Muscle of back (tissue), 13 donors: ENCODE results near the gene ACSS3. TPM values are rescaled to one million over a fixed set of nuclear protein-coding genes. Genes with fewer than 3 reads are reported as not detected.
"Not testable (repeated sequence)": the region's sequence is repeated elsewhere in the genome, so short reads cannot be mapped to it uniquely, and the experiment has no call there.

Experiments used
- DNase-seq, 3 donors: peaks; one replicate each; pipeline versions ENCODE4 v3.0.0 to v3.0.0-alpha.2; 2013
- long read RNA-seq, 9 donors: transcript quantifications; one replicate each; lab custom pipeline, GENCODE V29; 2026
- polyA plus RNA-seq, 10 donors: library from polyadenylated mRNA; unstranded; fragments of 120-200 nt; gene quantifications; one replicate each; pipeline ENCODE4 v1.2.1, GENCODE V29; 2013; ENCODE audit not compliant: insufficient read length in 10 of 10

ACSS3 gene
- 10 to 100 TPM in 3 of 10 donors, 1 to 10 TPM in 7; 6.4 to 12.8 (median 7.7) TPM for polyA plus RNA-seq
- long read RNA-seq, donor 1, full-length matches to known transcripts: 1 of 1 reads
- long read RNA-seq, donor 1, partial matches to known transcripts: 0 of 1 reads
- long read RNA-seq, donor 1, other reads (novel, unspliced or antisense): 0 of 1 reads
- long read RNA-seq, donor 2, full-length matches to known transcripts: 1 of 1 reads
- long read RNA-seq, donor 2, partial matches to known transcripts: 0 of 1 reads
- long read RNA-seq, donor 2, other reads (novel, unspliced or antisense): 0 of 1 reads
- long read RNA-seq, donor 3, partial matches to known transcripts: 0 of 2 reads
- long read RNA-seq, donor 3, other reads (novel, unspliced or antisense): 0 of 2 reads
- long read RNA-seq, donor 4, full-length matches to known transcripts: 3 of 3 reads
- long read RNA-seq, donor 4, partial matches to known transcripts: 0 of 3 reads
- long read RNA-seq, donor 4, other reads (novel, unspliced or antisense): 0 of 3 reads
- long read RNA-seq, donor 5: 0 reads
- long read RNA-seq, donor 6, full-length matches to known transcripts: 1 of 1 reads
- long read RNA-seq, donor 6, partial matches to known transcripts: 0 of 1 reads
- long read RNA-seq, donor 6, other reads (novel, unspliced or antisense): 0 of 1 reads
- long read RNA-seq, donor 7, full-length matches to known transcripts: 4 of 4 reads
- long read RNA-seq, donor 7, partial matches to known transcripts: 0 of 4 reads
- long read RNA-seq, donor 7, other reads (novel, unspliced or antisense): 0 of 4 reads
- long read RNA-seq, donor 8: 0 reads
- long read RNA-seq, donor 9: 0 reads

GRCh38 chr12:81077686-81078441 is at the start of gene ACSS3:
Gene ACSS3 (plus strand): TSS chr12:81078079. CDS start chr12:81078121, 42 bp downstream.
- peak; percentile 53 to 93 (median 62) for DNase-seq

GRCh38 chr12:81034926-81035325 is 43.0 kb upstream of the ACSS3 start:
- no peak for DNase-seq

DNA sequence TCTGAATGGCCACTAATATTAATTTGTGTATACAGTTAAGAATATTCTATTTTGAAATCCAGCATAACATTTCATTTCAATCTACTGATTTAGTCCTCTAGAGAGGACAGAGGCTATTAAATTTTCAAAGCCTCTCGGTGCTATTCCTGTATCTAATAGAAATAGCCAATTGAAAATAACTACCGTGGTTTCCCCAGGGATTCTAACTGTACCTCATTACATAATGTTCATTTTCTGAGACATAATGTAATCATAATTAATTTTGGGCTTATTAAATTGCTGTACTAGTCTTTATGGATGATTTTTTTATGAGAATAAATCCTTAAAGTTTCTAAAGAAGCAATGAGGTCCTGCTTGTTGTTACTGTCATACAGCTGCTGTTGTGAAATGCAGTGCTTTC is 38.6 kb upstream of the ACSS3 start:
- peak in 2 of 3 donors; percentile 0 to 11 for DNase-seq

DNA sequence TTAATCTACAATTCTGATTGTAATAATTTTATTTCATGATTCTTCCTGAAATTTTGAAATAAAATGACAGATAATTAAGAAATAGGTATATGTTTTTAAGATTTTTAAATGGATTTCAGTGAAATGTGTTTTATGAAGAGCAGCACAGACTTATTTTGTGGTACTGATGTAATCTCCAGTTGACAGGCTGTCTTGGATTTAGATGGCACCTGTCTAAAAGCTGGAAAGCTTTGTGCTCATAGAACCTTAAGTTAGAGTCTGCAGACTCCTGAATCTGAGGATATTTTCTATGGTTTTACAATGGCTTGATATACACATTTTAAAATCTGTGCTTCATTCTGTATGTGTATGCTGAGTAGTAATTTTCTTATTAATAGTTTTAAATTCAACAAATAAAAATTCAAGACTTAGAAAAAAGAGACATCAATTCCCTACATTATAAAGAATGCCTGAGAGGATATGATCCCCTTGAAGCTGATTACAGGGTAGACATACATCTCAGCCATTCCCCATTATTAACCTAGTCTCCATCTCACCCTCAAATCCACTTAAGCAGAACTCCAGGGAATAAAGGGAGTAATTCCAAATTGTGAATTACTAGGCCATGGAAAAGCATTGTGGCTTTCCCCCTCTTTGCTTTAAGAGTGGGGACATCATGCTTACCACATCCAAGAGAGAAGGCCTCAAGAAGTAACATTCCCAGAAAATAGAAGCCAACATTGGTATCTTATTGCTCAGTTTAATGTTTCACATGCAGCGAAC is 33.7 kb upstream of the ACSS3 start:
- no peak for DNase-seq

DNA sequence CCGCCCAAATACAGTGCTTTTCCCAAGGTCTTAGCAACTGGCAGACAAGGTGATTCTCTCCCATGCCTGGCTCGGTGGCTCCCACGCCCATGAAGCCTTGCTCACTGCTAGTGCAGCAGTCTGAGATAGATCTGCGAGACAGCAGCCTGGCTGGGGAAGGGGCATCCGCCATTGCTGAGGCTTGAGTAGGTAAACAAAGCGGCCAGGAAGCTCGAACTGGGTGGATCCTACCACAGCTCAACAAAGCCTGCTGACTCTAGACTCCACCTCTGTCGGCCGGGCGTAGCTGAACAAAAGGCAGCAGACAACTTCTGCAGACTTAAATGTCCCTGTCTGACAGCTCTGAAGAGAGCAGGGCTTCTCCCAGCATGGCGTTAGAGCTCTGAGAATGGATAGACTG is 12.9 kb upstream of the ACSS3 start:
- not testable (repeated sequence) for DNase-seq

- DNase-seq: no peak
Observed at GRCh38 chr12:81070846-81071245, 7.0 kb upstream of the ACSS3 start.

- DNase-seq: no peak
Observed at GRCh38 chr12:81075539-81075938, 2.3 kb upstream of the ACSS3 start.

- peak; percentile 44 to 88 (median 50) for DNase-seq
Observed at GRCh38 chr12:81077329-81077685, 572 bp upstream of the ACSS3 start.

DNA sequence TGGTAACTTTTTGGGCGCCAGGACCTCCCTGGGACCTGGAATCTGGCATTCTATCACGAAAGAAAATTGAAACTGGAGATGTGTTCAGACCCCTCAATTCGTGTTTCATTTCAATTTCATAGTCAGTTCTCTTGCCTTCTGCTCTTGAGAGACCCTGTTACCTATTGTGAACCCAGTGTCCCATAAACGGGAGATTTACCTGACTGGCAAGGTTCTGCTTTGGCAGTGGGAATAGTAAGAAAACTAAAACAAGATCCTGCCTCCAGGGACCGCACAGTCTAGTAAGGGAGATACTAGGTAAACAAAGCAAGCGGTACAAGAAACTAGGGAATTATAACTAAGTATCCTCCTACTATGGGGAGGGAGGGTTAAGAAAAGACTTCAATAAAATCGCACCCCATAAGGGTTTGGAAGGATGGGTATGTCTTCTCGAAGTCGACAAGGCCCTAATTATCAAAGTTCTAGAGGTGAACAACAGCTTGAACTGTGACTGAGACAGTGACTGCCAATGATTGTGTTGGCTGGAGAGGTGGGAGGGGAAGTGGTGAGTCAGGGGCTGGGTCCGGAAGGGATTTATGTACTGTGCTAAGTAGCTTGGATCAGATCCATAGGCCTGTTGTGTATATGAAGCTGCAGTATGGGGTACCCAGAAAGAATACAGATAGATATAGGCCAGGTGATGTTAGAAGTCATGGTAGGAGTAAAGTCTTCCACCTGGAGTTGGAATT is 754 bp downstream of the ACSS3 start:
- peak; percentile 27 to 70 (median 38) for DNase-seq

- DNase-seq: no peak
Observed at GRCh38 chr12:81079280-81080076, 1.6 kb downstream of the ACSS3 start.

- no peak for DNase-seq
Observed at GRCh38 chr12:81080431-81080983, 2.6 kb downstream of the ACSS3 start.

DNA sequence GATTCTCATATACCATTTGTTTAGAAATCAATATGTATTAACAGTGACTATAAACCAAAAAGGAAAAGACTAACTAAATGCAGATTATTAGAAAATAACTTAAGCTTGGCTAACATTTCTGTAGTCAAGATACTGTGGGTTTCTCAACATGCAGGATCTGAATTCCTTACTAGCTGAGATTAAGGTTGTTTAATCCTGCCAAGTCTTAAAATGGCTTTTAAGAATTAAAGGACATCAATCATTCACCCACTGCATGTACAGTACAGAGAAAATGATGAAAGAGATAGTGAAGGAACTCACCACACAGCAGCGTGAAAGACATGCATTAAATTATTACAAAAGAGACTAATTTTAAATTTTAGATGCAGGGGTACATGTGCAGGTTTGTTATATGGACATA is 3.8 kb downstream of the ACSS3 start:
- DNase-seq: no peak

DNA sequence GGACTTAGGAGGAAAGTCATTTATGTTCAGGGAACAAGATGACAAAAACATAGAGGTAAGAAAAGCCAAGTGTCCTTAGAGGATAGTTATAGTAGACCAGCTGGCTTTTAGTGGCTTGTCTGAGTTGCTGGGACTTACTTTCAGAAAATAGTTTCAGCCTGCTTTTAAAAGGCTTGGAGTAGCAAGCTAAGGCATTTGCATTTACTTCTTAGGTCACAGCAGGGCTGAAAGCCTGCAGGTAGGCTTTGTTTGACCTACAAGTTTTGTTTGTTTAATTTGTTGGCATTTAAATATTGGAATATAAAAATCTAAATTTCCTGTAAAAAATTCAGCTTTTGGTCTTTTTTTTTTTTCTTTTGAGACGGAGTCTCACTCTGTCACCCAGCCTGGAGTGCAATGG is 5.1 kb downstream of the ACSS3 start:
- DNase-seq: no peak

DNA sequence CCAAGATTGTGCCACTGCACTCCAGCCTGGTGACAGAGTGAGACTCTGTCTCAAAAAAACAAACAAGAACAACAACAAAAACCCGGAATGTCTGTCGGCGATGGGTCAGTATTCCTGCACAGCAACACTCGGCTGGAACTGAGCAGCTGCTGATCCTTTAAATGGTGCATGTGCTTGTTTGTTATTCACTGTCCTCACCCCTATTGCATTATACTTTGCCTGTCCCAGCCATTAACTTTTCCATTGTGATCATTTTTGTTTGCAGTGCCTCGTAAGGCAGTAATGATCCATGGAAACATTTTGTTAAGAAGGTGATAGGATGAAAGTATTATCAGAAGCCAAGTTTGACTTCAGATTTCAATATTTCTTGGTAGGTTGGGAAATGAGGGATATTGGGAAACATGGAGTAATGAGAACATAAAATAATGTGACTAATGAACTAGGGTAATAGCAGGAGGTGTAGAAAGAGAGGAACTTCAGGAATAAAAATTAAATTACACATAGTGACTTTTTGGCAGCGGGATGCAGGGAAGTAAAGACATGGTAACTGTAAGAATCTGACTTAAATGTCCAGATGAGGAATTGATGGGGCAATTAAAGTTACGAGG is 6.1 kb downstream of the ACSS3 start:
- DNase-seq: no peak

GRCh38 chr12:81084811-81085350 is 7.0 kb downstream of the ACSS3 start:
- no peak for DNase-seq

GRCh38 chr12:81085832-81086231 is 8.0 kb downstream of the ACSS3 start:
- DNase-seq: no peak

DNA sequence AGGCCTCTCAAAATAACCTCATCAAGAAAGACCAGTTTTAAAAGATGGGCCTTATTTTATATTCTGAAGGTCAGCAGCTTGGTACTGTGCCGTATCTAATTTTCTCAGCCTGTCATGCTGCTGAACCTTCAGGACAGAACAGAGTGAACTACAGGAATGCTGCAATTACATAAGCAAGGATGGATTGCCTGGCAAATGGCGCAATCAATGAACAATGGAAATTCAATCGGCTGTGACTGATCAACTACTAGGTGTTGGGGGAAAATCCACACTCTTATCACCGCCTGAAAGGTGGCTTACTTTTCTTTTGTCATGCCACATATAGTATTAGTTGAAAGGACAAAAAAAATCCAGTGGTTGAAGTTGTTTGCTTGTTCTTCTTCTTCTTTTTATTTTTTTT is 8.5 kb downstream of the ACSS3 start:
- no peak for DNase-seq

GRCh38 chr12:81088221-81088620 is 10.3 kb downstream of the ACSS3 start:
- no peak for DNase-seq

DNA sequence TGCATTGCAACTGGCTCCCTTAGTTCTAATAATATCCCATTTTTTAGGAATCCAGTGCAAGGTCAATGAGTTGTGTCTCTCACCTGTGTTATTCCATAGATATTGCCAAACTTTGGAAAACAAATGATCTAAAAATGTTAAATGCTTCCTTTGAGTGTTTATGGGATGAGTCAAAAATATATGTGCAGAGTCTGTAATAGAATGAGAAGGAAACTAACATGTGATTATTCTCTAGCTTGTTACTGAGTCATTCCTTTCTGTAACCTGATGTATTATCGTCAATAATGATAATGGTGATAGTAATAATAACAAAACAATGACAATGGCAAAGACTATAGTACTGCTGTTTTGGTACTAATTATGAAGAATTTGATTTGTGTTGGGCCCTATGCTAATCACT is 11.5 kb downstream of the ACSS3 start:
- no peak for DNase-seq
